GM12878 (cell line): ENCODE data around the gene HECTD4. TPM values are rescaled to one million over a fixed set of nuclear protein-coding genes. Genes with fewer than 3 reads are reported as not detected.

ENCODE experiments used
- BCL11A ChIP-seq: IDR thresholded peaks from 2 replicates; pipeline ENCODE4 v1.6.1; 2011; ENCODE audit warnings: low read depth, low read length
- BCL3 ChIP-seq: IDR thresholded peaks from 2 replicates; pipeline ENCODE4 v1.6.1; 2011; ENCODE audit warnings: borderline replicate concordance, low read depth, mild to moderate bottlenecking, moderate library complexity, low read length; ENCODE audit not compliant: insufficient read depth, poor library complexity, severe bottlenecking
- CHD1 ChIP-seq: IDR thresholded peaks from 2 replicates; pipeline ENCODE4 v1.6.1; 2012; ENCODE audit warnings: low read depth, low read length, improper control_type of control experiment
- CHD4 ChIP-seq: fragments of 200-600 bp; sonication (generic); IDR thresholded peaks from 2 replicates; pipeline ENCODE4 v1.6.1; 2016; ENCODE audit warnings: mild to moderate bottlenecking
- EGR1 ChIP-seq, 2 experiments: IDR thresholded peaks; 1 replicate in 1 of 2; 2 replicates in 1 of 2; pipeline ENCODE4 v1.6.1; 2011 to 2012; ENCODE audit warnings: low read depth in 2 of 2, low read length in 2 of 2, borderline replicate concordance in 1 of 2, mild to moderate bottlenecking in 1 of 2, moderate library complexity in 1 of 2
- ELK1 ChIP-seq: IDR thresholded peaks from 2 replicates; pipeline ENCODE4 v1.6.1; 2012; ENCODE audit warnings: low read depth, low read length, improper control_type of control experiment
- ESRRA ChIP-seq: IDR thresholded peaks from 2 replicates; pipeline ENCODE4 v1.6.1; 2012; ENCODE audit warnings: mild to moderate bottlenecking, low read length, improper control_type of control experiment
- FOXM1 ChIP-seq: IDR thresholded peaks from 2 replicates; pipeline ENCODE4 v1.6.1; 2012; ENCODE audit warnings: low read depth, mild to moderate bottlenecking, inconsistent platforms, low read length, moderate library complexity
- GABPA ChIP-seq: IDR thresholded peaks from 2 replicates; pipeline ENCODE4 v1.6.1; 2014; ENCODE audit warnings: antibody characterized with exemption, low read depth, mild to moderate bottlenecking, inconsistent platforms
- KDM1A ChIP-seq: fragments of 200-600 bp; sonication (generic); IDR thresholded peaks from 2 replicates; pipeline ENCODE4 v1.6.1; 2016; ENCODE audit warnings: borderline replicate concordance
- KLF5 ChIP-seq: fragments of 450-650 bp; IDR thresholded peaks from 2 replicates; pipeline ENCODE4 v1.6.1; 2014; ENCODE audit warnings: mild to moderate bottlenecking; ENCODE audit not compliant: partially characterized antibody
- MEF2B ChIP-seq: fragments of 450-650 bp; IDR thresholded peaks from 2 replicates; pipeline ENCODE4 v1.6.1; 2018; ENCODE audit warnings: mild to moderate bottlenecking, moderate library complexity; ENCODE audit not compliant: partially characterized antibody, poor library complexity, severe bottlenecking
- NFYB ChIP-seq: IDR thresholded peaks from 2 replicates; pipeline ENCODE4 v1.6.1; 2011; ENCODE audit warnings: low read depth, mild to moderate bottlenecking, low read length, improper control_type of control experiment, moderate library complexity; ENCODE audit not compliant: insufficient read depth
- NRF1 ChIP-seq: conservative IDR thresholded peaks from 2 replicates; pipeline ENCODE4 v1.6.1; 2011; ENCODE audit warnings: mild to moderate bottlenecking, low read depth, low read length, improper control_type of control experiment
- POLR2AphosphoS5 ChIP-seq: IDR thresholded peaks from 2 replicates; pipeline ENCODE4 v1.6.1; 2011; ENCODE audit warnings: mild to moderate bottlenecking, low read length, inconsistent platforms
- POU2F2 ChIP-seq: IDR thresholded peaks from 3 replicates; pipeline ENCODE4 v1.6.1; 2011; ENCODE audit warnings: low read depth, mild to moderate bottlenecking, low read length, borderline replicate concordance
- SIN3A ChIP-seq: IDR thresholded peaks from 2 replicates; pipeline ENCODE4 v1.6.1; 2012; ENCODE audit warnings: low read depth, low read length, improper control_type of control experiment
- SPI1 ChIP-seq: IDR thresholded peaks from 2 replicates; pipeline ENCODE4 v1.6.1; 2011; ENCODE audit warnings: low read depth, mild to moderate bottlenecking, low read length, moderate library complexity, borderline replicate concordance; ENCODE audit not compliant: insufficient read depth
- TAF1 ChIP-seq: IDR thresholded peaks from 2 replicates; pipeline ENCODE4 v1.6.1; 2011; ENCODE audit warnings: mild to moderate bottlenecking, low read depth, low read length, borderline replicate concordance
- ZNF622 ChIP-seq: fragments of 450-650 bp; IDR thresholded peaks from 2 replicates; pipeline ENCODE4 v1.6.1; 2017; ENCODE audit warnings: mild to moderate bottlenecking, inconsistent platforms
- ZNF687 ChIP-seq: fragments of 450-650 bp; IDR thresholded peaks from 2 replicates; pipeline ENCODE4 v1.6.1; 2017; ENCODE audit warnings: mild to moderate bottlenecking, moderate library complexity
- ZSCAN29 ChIP-seq: fragments of 450-650 bp; IDR thresholded peaks from 2 replicates; pipeline ENCODE4 v1.6.1; 2017; ENCODE audit warnings: mild to moderate bottlenecking, moderate library complexity
- ZZZ3 ChIP-seq: IDR thresholded peaks from 2 replicates; pipeline ENCODE4 v1.6.1; 2011; ENCODE audit warnings: low read depth; ENCODE audit not compliant: control insufficient read depth, insufficient read length
- polyA plus RNA-seq, 11 experiments: library from polyadenylated mRNA; depleted of rRNA in 4 of 11; unstranded in 6 of 11; stranded (reverse) in 5 of 11; fragments of >200 nt; fragmentation: Nextera tagmentation in 4 of 11; fragmentation: Illumina TruSeq in 1 of 11; extraction: Ambion mirVana in 4 of 11; extraction: Trizol in 1 of 11; gene quantifications; 1 replicate in 1 of 11; 2 replicates in 10 of 11; pipeline versions ENCODE4 v1.2.1 to v1.2.3, GENCODE V29; 2011 to 2016; ENCODE audit warnings: inconsistent platforms in 2 of 11, missing spikeins in 2 of 11, low read depth in 1 of 11
- total RNA-seq, 4 experiments: library from RNA; depleted of rRNA in 3 of 4; stranded (reverse); fragments of >200 nt in 3 of 4; fragmentation: Illumina TruSeq in 1 of 4; extraction: Trizol in 1 of 4; gene quantifications; 2 replicates each; pipeline versions ENCODE4 v1.2.1 to v1.2.3, GENCODE V29; 2013 to 2021
- TF ChIP-seq, protein P1 (sequence below): fragments of 450-650 bp; IDR thresholded peaks from 2 replicates; pipeline ENCODE4 v1.6.1; 2017; ENCODE audit warnings: low read depth, mild to moderate bottlenecking, moderate library complexity

HECTD4 gene
- total and polyA plus RNA-seq, 10 of the 15 experiments (the other 5 are each of a cell fraction or from before 2014, with no cell fraction given): 5.8 to 43.9 (median 17.9) TPM

GRCh38 chr12:112303004-112303403 lies 79.2 kb downstream of the HECTD4 start (continued):
- TF ChIP-seq EGR1 (IDR thresholded peaks at IDR 0.05; ENCODE audit: borderline replicate concordance in 1 of 2, low read depth in 2 of 2, low read length in 2 of 2): 0 out of 3 replicates have a peak, but pooled peaks of 1 of the 2 experiments have one; percentile 8
- no peak for TF ChIP-seq KLF5
- peak; percentile 34; the same call in 1 of the 2 replicates for TF ChIP-seq TAF1
- no peak for TF ChIP-seq ZNF622
- peak; percentile 69 for TF ChIP-seq BCL3
- TF ChIP-seq ZZZ3: no peak
- no peak for TF ChIP-seq CHD4
- TF ChIP-seq NRF1: no peak
- no peak for TF ChIP-seq ZNF687
- TF ChIP-seq CHD1: no peak
- TF ChIP-seq BCL11A: peak; percentile 60; the same call in 1 of the 2 replicates
- no peak for TF ChIP-seq ESRRA
- TF ChIP-seq ELK1: no peak
- TF ChIP-seq, protein P1, sequence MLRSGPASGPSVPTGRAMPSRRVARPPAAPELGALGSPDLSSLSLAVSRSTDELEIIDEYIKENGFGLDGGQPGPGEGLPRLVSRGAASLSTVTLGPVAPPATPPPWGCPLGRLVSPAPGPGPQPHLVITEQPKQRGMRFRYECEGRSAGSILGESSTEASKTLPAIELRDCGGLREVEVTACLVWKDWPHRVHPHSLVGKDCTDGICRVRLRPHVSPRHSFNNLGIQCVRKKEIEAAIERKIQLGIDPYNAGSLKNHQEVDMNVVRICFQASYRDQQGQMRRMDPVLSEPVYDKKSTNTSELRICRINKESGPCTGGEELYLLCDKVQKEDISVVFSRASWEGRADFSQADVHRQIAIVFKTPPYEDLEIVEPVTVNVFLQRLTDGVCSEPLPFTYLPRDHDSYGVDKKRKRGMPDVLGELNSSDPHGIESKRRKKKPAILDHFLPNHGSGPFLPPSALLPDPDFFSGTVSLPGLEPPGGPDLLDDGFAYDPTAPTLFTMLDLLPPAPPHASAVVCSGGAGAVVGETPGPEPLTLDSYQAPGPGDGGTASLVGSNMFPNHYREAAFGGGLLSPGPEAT: peak; percentile 46; the same call in 1 of the 2 replicates
- peak; percentile 28; the same call in 1 of the 2 replicates for TF ChIP-seq SPI1
- no peak for TF ChIP-seq NFYB
- no peak for TF ChIP-seq GABPA
- no peak for TF ChIP-seq KDM1A
- TF ChIP-seq POU2F2: peak; percentile 97
- TF ChIP-seq ZSCAN29: no peak
- TF ChIP-seq FOXM1: peak; percentile 82
- peak; percentile 62 for TF ChIP-seq POLR2AphosphoS5
- no peak for TF ChIP-seq MEF2B
- TF ChIP-seq SIN3A: no peak
